GM12874 (cell line): ENCODE data around the gene KRTAP13-3.

Source experiments
- TF ChIP-seq, protein P1 (sequence below): IDR thresholded peaks from 2 replicates; pipeline ENCODE4 v1.5.1; 2011; ENCODE audit warnings: low read depth, mild to moderate bottlenecking, control low read depth, low read length, moderate library complexity; ENCODE audit not compliant: insufficient read depth

The KRTAP13-3 gene

DNA sequence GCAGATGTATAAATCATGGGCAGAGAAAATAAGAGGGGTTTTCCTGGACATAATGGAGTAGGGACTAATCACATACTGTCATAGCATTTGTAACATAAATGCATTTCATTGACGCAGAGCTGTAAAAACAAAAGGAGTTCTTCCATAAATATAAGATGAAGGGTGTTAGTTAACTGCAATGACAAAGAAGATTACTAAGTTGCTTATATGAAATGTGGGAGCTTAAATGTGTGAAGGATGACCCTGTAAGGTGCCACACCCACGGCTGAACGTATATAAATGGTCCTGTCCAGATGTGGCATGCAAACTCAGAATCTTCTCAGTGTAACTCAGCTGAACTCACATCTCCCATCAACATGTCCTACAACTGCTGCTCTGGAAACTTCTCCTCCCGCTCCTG is 30.0 kb downstream of the KRTAP13-3 start, which contains the start of gene KRTAP13-1:
Gene KRTAP13-1, plus strand, starts transcription at position 301 of the 400 bp plus-strand sequence. Its CDS starts 56 bp downstream, at position 357.
- TF ChIP-seq, protein P1, sequence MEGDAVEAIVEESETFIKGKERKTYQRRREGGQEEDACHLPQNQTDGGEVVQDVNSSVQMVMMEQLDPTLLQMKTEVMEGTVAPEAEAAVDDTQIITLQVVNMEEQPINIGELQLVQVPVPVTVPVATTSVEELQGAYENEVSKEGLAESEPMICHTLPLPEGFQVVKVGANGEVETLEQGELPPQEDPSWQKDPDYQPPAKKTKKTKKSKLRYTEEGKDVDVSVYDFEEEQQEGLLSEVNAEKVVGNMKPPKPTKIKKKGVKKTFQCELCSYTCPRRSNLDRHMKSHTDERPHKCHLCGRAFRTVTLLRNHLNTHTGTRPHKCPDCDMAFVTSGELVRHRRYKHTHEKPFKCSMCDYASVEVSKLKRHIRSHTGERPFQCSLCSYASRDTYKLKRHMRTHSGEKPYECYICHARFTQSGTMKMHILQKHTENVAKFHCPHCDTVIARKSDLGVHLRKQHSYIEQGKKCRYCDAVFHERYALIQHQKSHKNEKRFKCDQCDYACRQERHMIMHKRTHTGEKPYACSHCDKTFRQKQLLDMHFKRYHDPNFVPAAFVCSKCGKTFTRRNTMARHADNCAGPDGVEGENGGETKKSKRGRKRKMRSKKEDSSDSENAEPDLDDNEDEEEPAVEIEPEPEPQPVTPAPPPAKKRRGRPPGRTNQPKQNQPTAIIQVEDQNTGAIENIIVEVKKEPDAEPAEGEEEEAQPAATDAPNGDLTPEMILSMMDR = no peak

DNA sequence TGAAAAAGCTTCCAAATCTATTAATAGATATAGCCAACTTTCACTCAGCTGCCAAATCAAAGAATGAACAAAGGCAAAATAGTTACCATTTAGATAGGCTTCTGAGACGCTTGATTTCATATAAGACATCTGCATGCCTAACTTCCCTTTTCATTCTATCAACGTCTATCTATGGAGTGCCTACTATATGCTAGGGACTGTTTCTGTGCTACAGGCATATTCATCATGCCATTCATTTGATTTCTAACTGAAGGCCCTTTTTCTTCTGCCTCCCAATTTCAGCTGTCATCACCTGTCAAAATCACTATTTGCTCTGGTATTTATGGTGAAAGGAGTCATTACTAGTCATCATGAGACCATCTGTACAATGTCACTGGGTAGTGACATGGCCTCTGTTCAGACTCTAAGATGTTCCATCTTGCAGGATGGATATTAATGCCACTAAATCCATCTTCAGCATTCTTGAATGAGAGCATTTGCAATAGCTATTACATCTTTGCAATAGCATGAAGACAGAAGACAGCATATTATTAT is 34.2 kb downstream of the KRTAP13-3 start:
- TF ChIP-seq, protein P1 = no peak

DNA sequence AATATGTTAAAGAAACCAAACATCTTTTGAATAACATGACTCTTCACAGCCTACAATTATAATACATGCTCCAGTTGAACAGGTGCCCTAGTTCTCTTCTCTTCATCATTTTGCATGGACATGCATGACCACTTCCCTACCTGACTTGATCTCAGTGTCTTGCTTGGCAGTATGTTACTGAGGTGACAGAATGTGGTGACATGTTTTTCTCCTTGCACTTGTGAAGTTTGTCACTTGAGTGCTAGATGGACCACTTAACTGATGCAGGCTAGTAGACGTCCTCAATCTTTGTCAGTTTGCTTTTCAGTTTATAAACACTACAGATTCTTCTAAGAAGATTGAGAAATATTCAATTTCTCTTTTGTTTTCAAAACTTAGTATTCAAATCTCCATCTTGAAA is 43.5 kb downstream of the KRTAP13-3 start:
- TF ChIP-seq, protein P1 = no peak
